ENCODE measurements around the gene PLAAT3.

- TF ChIP-seq CTCF (IDR thresholded peaks at IDR 0.05) (no peak), POLR2AphosphoS5 (IDR thresholded peaks at IDR 0.05) (no peak), POLR2A (IDR thresholded peaks at IDR 0.05) (no peak), EP300 (IDR thresholded peaks at IDR 0.05) (no peak)
Observed at GRCh38 chr11:63547061-63547460, 67.2 kb downstream of the PLAAT3 start.

All from suprapubic skin (tissue), 4 donors.